ENCODE measurements around the gene ROM1.

Gene ROM1

DNA sequence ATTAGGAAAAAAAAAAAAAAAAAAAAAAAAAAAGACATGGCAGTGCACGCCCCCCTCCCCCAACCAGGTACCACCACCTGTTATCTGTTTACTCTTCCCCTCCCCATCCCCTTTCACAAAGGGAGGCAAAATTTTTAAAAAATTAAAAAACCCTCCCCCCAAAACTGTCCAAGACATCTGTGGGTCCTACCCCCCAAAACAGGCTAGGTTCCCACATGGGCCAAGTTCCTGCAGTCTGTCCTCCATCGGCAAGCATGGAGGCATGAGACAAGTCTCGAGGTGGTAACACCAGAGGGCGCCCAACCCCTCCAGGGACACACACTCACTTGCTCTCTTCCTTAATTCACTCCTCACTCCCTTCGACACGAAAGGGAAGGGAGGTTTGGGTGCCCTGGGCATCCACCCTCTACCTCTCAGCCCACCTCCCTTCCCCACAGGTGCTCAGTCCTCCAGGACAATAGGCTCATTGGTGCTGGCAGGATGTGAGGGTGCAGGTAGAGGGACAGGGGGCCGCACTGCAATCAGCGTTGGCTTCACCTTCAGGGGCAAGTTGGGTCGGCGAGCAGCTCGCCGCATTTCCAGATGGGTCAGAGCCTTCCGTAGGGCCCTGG lies 19.5 kb upstream of the ROM1 start:
- Histone ChIP-seq H4K20me1 (ENCODE audit: low read depth, low read length) (no peaks in the 10 kb centered on the region), H3K4me3 (ENCODE audit: insufficient read depth, low read length, poor library complexity, severe bottlenecking) (no peak overlapping the region), H3K4me2 (ENCODE audit: low read depth, low read length, poor library complexity, severe bottlenecking) (no peak overlapping the region), H3F3A (ENCODE audit: insufficient read depth) (peaks cover 32% of the 10 kb centered on the region), H3K9ac (ENCODE audit: low read length) (no peak overlapping the region), H3K36me3 (ENCODE audit: low read length) (peaks cover 4% of the 10 kb centered on the region; the same call in 1 of the 2 replicates), H2AFZ (ENCODE audit: low read depth, low read length, severe bottlenecking) (no peak overlapping the region), H3K9me3 (ENCODE audit: insufficient read depth, low read length) (no peaks in the 10 kb centered on the region), H3K9me2 (replicated peaks; ENCODE audit: insufficient read depth, low read length) (no peaks in the 10 kb centered on the region), H3K79me2 (ENCODE audit: insufficient read depth, low read length) (peaks cover 21% of the 10 kb centered on the region), H3K27ac (ENCODE audit: low read depth, low read length) (no peak overlapping the region), H3K27me3 (ENCODE audit: low read length) (no peaks in the 10 kb centered on the region)
- TF ChIP-seq EZH2phosphoT487 (conservative IDR thresholded peaks at IDR 0.05; ENCODE audit: low read length) (no peak), CTCF (IDR thresholded peaks at IDR 0.05; ENCODE audit: insufficient read depth, low read length, poor library complexity, severe bottlenecking) (peak; percentile 57)

DNA sequence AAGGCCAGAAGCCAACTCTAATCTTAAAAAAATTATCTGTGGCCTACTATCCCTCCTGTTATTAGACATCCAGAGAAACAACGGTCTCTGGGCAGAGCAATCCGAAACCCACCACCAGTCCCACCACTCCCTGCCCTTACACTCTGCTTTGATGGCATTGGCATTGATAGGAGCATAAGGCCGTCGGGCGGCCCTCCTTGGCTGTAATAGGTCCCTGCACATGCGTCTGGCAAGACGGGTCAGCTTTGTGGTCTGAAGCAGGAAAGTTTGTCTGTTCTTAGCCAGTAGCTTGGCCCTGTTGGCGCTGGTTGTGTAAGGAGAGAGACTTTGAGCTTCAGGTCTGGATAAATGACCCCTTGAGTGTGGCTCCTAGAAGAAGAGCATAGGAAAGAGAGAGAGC lies 17.9 kb upstream of the ROM1 start:
- Histone ChIP-seq H3K9me2 (replicated peaks; ENCODE audit: insufficient read depth, low read length) (no peaks in the 10 kb centered on the region), H3K27ac (ENCODE audit: low read depth, low read length) (no peak overlapping the region), H3K79me2 (ENCODE audit: insufficient read depth, low read length) (peaks cover 28% of the 10 kb centered on the region), H3K9me3 (ENCODE audit: insufficient read depth, low read length) (no peaks in the 10 kb centered on the region), H3K9ac (ENCODE audit: low read length) (no peak overlapping the region), H3K27me3 (ENCODE audit: low read length) (no peaks in the 10 kb centered on the region), H3F3A (ENCODE audit: insufficient read depth) (peaks cover 40% of the 10 kb centered on the region), H3K4me2 (ENCODE audit: low read depth, low read length, poor library complexity, severe bottlenecking) (no peak overlapping the region), H4K20me1 (ENCODE audit: low read depth, low read length) (no peaks in the 10 kb centered on the region), H2AFZ (ENCODE audit: low read depth, low read length, severe bottlenecking) (no peak overlapping the region), H3K4me3 (ENCODE audit: insufficient read depth, low read length, poor library complexity, severe bottlenecking) (no peak overlapping the region), H3K36me3 (ENCODE audit: low read length) (peaks cover 17% of the 10 kb centered on the region; the same call in 1 of the 2 replicates)
- TF ChIP-seq CTCF (IDR thresholded peaks at IDR 0.05; ENCODE audit: insufficient read depth, low read length, poor library complexity, severe bottlenecking): no peak
- no peak for TF ChIP-seq EZH2phosphoT487 (conservative IDR thresholded peaks at IDR 0.05; ENCODE audit: low read length)

DNA sequence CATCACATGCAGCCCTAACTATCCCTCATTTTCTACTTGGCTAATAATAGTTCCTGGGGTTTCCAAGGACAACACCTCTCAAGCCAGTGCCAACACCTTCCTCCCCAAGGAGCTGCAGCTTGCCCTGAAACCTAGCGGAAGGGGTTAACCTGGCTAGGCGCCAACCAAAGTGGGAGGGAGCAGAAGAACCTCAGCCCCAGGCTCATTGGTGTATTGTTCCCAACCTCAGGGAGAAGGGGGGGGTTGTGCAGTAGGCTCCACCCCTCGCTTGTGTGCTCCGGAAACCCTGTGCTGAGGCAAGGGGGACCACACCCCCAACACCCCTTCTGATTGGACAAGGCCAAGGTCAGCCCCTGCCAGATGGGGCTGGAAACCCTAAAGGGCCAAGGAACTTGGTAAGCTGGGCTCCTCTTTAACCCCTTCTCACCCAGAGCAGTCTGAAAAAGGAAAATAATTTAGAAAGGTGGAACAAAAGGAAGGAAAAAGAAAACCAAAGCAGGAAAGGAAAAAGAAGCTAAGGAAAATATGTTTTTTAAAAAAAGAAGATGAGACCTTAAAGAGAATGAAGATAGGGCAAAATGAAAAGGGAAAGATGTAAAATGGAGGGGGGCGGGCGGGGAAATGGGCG lies 13.9 kb upstream of the ROM1 start:
- H2AFZ ChIP-seq (ENCODE audit: low read depth, low read length, severe bottlenecking): no peak overlapping the region
- H3K4me2 ChIP-seq (ENCODE audit: low read depth, low read length, poor library complexity, severe bottlenecking): peak overlapping the region; percentile 90
- no peaks in the 10 kb centered on the region for H3K9me3 ChIP-seq (ENCODE audit: insufficient read depth, low read length)
- no peaks in the 10 kb centered on the region for H3K27me3 ChIP-seq (ENCODE audit: low read length)
- no peaks in the 10 kb centered on the region for H3K9me2 ChIP-seq (replicated peaks; ENCODE audit: insufficient read depth, low read length)
- H3F3A ChIP-seq (ENCODE audit: insufficient read depth): peaks cover 34% of the 10 kb centered on the region
- H3K27ac ChIP-seq (ENCODE audit: low read depth, low read length): peak overlapping the region; percentile 84
- H3K9ac ChIP-seq (ENCODE audit: low read length): peak overlapping the region; percentile 5; the same call in 1 of the 2 replicates
- H3K4me3 ChIP-seq (ENCODE audit: insufficient read depth, low read length, poor library complexity, severe bottlenecking): peak overlapping the region; percentile 20
- H4K20me1 ChIP-seq (ENCODE audit: low read depth, low read length): no peaks in the 10 kb centered on the region
- TF ChIP-seq CTCF (IDR thresholded peaks at IDR 0.05; ENCODE audit: insufficient read depth, low read length, poor library complexity, severe bottlenecking) (no peak), EZH2phosphoT487 (conservative IDR thresholded peaks at IDR 0.05; ENCODE audit: low read length) (no peak)
- peaks cover 33% of the 10 kb centered on the region for H3K79me2 ChIP-seq (ENCODE audit: insufficient read depth, low read length)
- H3K36me3 ChIP-seq (ENCODE audit: low read length): peaks cover 18% of the 10 kb centered on the region; the same call in 1 of the 2 replicates

Data from SU-DHL-6 (cell line).